MCF 10A (cell line): ENCODE results near the gene F2R. TPM values are rescaled to one million over a fixed set of nuclear protein-coding genes. Genes with fewer than 3 reads are reported as not detected.

Experiments
- BruUV-seq: library from RNA; stranded (reverse); fragments of 400-500 nt; replicated peaks from 2 replicates; lab custom pipeline; 2021; lab: Mats Ljungman, UMichigan
- CTCF ChIA-PET: fragments of 300-600 bp; sonication (Branson Sonifier 250); formaldehyde crosslinking; extraction: SDS; loops from one replicate; lab custom pipeline; 2021; ENCODE audit warnings: antibody characterized with exemption, inconsistent platforms; lab: Yijun Ruan, JAX
- POLR2A ChIA-PET: fragments of 300-600, 350-650 bp; sonication (Branson Sonifier 250); formaldehyde crosslinking; extraction: SDS; loops from one replicate; lab custom pipeline; 2020; ENCODE audit warnings: antibody characterized with exemption, inconsistent platforms; lab: Yijun Ruan, JAX
- DNase-seq: peaks from one replicate; pipeline ENCODE4 v3.0.0-alpha.2; 2018; ENCODE audit not compliant: unreplicated experiment
- H3K27ac Mint-ChIP-seq: one replicate; pipeline ENCODE4 v1.8.0; 2022; ENCODE audit warnings: mild to moderate bottlenecking, low read depth, mixed read lengths; ENCODE audit not compliant: unreplicated experiment
- H3K27me3 Mint-ChIP-seq: one replicate; pipeline ENCODE4 v1.8.0; 2022; ENCODE audit warnings: mixed read lengths; ENCODE audit not compliant: insufficient read depth, unreplicated experiment
- H3K36me3 Mint-ChIP-seq: one replicate; pipeline ENCODE4 v1.8.0; 2022; ENCODE audit warnings: mild to moderate bottlenecking, moderate library complexity, mixed read lengths; ENCODE audit not compliant: insufficient read depth, unreplicated experiment
- H3K4me1 Mint-ChIP-seq: one replicate; pipeline ENCODE4 v1.8.0; 2022; ENCODE audit warnings: mixed read lengths; ENCODE audit not compliant: insufficient read depth, unreplicated experiment
- H3K4me3 Mint-ChIP-seq: one replicate; pipeline ENCODE4 v1.8.0; 2022; ENCODE audit warnings: mild to moderate bottlenecking, moderate library complexity, mixed read lengths; ENCODE audit not compliant: unreplicated experiment
- H3K9me3 Mint-ChIP-seq: one replicate; pipeline ENCODE4 v1.8.0; 2022; ENCODE audit warnings: mixed read lengths; ENCODE audit not compliant: unreplicated experiment
- intact Hi-C: fragments of 100-400 bp; cut with micrococcal nuclease; formaldehyde crosslinking; loops from 2 replicates; pipeline ENCODE4 v1.14.1; 2022
- total RNA-seq: library from RNA; stranded (reverse); gene quantifications from 2 replicates; pipeline ENCODE4 v1.2.3, GENCODE V29; 2022
- TF ChIP-seq, protein P1 (sequence below): fragments of 200-600 bp; IDR thresholded peaks from one replicate; pipeline ENCODE4 v1.8.0; 2022; ENCODE audit warnings: antibody characterized with exemption, mild to moderate bottlenecking; ENCODE audit not compliant: unreplicated experiment

F2R gene
- total RNA-seq, 1 experiment from 2014 or later = 17.6 TPM

DNA sequence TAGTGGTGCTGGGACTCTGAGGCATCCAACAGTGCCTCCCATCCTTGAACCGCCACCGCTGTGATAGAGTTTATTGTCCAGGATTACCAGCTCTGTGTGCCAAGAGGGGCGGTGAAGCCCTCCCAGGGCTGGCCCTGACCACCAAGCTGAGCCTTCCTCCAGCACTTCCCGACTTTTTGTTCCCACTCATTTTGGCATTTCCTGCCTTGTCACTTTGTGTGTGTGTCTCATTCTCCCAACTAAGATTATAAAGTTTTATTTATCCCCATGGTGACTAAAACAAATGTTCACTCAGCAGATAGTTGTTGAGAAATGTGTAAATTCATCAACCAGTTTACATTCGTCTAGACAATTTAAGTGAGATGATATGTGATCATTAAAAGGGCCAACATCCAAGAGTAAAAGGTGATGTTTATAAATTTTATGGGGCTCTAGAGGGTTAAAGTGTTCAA is 2.5 kb downstream of the F2R start:
- CTCF ChIA-PET = interaction anchor here (0.8 to 1.3 kb wide), 4 partner anchors 8 to 19 kb away, joined by 3 to 5 read pairs (median 4); no protein-coding TSS in a partner anchor
- H3K36me3 Mint-ChIP-seq = peaks cover 17% of the 10 kb centered on the region
- H3K27me3 Mint-ChIP-seq = no peaks in the 10 kb centered on the region
- no TSS peak for BruUV-seq
- peaks cover 16% of the 10 kb centered on the region for H3K4me1 Mint-ChIP-seq
- no peak for DNase-seq
- TF ChIP-seq, protein P1, sequence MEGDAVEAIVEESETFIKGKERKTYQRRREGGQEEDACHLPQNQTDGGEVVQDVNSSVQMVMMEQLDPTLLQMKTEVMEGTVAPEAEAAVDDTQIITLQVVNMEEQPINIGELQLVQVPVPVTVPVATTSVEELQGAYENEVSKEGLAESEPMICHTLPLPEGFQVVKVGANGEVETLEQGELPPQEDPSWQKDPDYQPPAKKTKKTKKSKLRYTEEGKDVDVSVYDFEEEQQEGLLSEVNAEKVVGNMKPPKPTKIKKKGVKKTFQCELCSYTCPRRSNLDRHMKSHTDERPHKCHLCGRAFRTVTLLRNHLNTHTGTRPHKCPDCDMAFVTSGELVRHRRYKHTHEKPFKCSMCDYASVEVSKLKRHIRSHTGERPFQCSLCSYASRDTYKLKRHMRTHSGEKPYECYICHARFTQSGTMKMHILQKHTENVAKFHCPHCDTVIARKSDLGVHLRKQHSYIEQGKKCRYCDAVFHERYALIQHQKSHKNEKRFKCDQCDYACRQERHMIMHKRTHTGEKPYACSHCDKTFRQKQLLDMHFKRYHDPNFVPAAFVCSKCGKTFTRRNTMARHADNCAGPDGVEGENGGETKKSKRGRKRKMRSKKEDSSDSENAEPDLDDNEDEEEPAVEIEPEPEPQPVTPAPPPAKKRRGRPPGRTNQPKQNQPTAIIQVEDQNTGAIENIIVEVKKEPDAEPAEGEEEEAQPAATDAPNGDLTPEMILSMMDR = no peak
- H3K9me3 Mint-ChIP-seq = no peaks in the 10 kb centered on the region
- intact Hi-C loops = loop anchor here (5.0 kb wide), 2 partner anchors 39 to 54 kb away; no protein-coding TSS in a partner anchor
- peak overlapping the region; percentile 51 for H3K27ac Mint-ChIP-seq
- POLR2A ChIA-PET = interaction anchor here (1.5 kb wide), 1 partner anchor 18 kb away, joined by 4 read pairs; no protein-coding TSS in a partner anchor
- H3K4me3 Mint-ChIP-seq = no peak overlapping the region

DNA sequence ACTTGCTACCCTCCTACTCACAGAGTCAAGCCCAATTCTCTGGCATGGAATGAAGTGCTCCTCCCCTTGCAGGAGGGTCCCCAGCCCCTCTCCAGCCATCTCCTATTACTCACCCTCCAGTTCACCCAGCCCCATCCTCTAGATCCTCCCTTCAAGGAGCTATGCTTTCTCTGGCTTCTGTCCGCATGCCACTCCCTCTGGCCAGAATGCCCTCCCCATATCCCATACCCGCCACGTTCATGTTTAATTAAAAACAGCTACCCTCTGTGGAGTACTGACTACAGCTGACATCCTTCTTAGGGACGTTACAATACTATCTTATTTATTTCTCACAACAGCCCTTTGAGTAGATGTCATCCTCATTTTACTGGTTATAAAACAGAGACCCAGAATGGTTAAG is 3.0 kb downstream of the F2R start:
- Mint-ChIP-seq H3K4me1 (peaks cover 16% of the 10 kb centered on the region), H3K4me3 (no peak overlapping the region), H3K27me3 (no peaks in the 10 kb centered on the region), H3K27ac (peak overlapping the region; percentile 51), H3K36me3 (peaks cover 17% of the 10 kb centered on the region), H3K9me3 (no peaks in the 10 kb centered on the region)
- DNase-seq = no peak
- ChIA-PET POLR2A (no interaction called here), CTCF (interaction anchor here (0.8 to 1.3 kb wide), 3 partner anchors 9 to 19 kb away, joined by 4 to 5 read pairs (median 5); no protein-coding TSS in a partner anchor)
- no TSS peak for BruUV-seq
- intact Hi-C loops = loop anchor here (5.0 kb wide), 2 partner anchors 38 to 53 kb away; no protein-coding TSS in a partner anchor
- TF ChIP-seq, protein P1 = no peak

DNA sequence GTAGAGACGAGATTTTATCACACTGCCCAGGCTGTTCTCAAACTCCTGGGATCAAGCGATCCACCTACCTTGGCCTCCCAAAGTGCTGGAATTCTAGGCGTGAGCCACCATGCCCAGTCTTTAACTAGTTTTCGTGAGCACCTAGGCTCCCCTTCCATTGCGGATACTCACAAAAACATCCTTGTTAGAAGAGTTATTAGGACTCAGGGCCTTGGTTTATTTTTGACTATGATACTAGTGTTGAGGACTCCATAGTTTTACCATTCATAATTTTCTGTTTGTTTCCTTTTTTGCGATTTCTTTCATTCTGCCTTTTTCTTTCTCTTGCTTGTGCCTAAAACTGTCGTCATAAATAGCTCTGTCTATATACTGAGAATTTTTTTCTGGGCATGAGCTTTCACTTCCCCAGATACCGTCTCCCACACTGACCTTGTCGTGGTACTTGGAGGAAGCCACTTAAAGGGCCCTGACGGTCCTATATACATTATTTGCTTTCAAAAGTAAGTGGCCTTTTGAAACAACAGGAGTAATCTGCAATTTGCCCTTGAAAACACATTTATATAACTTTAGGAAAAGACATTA is 5.2 kb downstream of the F2R start:
- Mint-ChIP-seq H3K27ac (no peak overlapping the region), H3K4me3 (no peak overlapping the region), H3K9me3 (no peaks in the 10 kb centered on the region), H3K36me3 (peaks cover 23% of the 10 kb centered on the region), H3K4me1 (peaks cover 25% of the 10 kb centered on the region), H3K27me3 (no peaks in the 10 kb centered on the region)
- no peak for DNase-seq
- ChIA-PET POLR2A (no interaction called here), CTCF (interaction anchor here (0.6 to 2.8 kb wide), 3 partner anchors 26 to 67 kb away, joined by 3 to 14 read pairs (median 3); no protein-coding TSS in a partner anchor)
- TF ChIP-seq, protein P1 = no peak
- no TSS peak for BruUV-seq
- intact Hi-C loops = no loop called here

DNA sequence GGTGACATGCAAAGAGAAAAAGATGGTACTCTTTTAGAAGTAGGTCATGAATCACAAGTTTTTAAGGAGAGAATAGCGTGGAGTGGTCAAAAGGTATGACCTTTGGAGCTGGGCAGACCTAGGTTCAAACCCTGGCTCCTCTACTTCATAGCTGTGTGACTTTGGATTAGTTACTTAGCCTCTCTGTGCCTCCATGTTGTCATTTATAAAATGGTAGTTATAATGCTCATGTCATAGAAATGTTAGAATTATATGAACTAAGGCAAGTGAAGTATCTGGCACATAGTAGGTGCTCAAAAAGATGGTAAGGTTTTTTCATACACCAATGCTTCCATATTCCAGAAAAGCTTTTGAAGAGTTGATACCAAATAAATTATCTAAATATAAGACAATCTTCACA is 7.3 kb downstream of the F2R start:
- H3K36me3 Mint-ChIP-seq = peaks cover 30% of the 10 kb centered on the region
- no peak for DNase-seq
- H3K4me3 Mint-ChIP-seq = no peak overlapping the region
- ChIA-PET CTCF (interaction anchor here (1.2 to 2.8 kb wide), 2 partner anchors 51 to 139 kb away, joined by 3 to 14 read pairs; no protein-coding TSS in a partner anchor), POLR2A (interaction anchor here (0.7 to 1.6 kb wide), 2 partner anchors 51 to 84 kb away, joined by 3 to 4 read pairs; no protein-coding TSS in a partner anchor)
- TF ChIP-seq, protein P1 = no peak
- peaks cover 4% of the 10 kb centered on the region for H3K9me3 Mint-ChIP-seq
- intact Hi-C loops = no loop called here
- H3K27ac Mint-ChIP-seq = peak overlapping the region; percentile 77
- BruUV-seq = no TSS peak
- no peaks in the 10 kb centered on the region for H3K27me3 Mint-ChIP-seq
- peaks cover 18% of the 10 kb centered on the region for H3K4me1 Mint-ChIP-seq
